Islet of Langerhans (tissue), 1 donor: Measurements from ENCODE around the gene COPG2.
"Not testable (repeated sequence)": the region's sequence is repeated elsewhere in the genome, so short reads cannot be mapped to it uniquely, and the experiment has no call there.

Experiments used
- FAIRE-seq: peaks from one replicate; lab custom pipeline; 2011; peaks lifted over from hg19 to GRCh38; lab: Jason Lieb, UNC

Gene COPG2

DNA sequence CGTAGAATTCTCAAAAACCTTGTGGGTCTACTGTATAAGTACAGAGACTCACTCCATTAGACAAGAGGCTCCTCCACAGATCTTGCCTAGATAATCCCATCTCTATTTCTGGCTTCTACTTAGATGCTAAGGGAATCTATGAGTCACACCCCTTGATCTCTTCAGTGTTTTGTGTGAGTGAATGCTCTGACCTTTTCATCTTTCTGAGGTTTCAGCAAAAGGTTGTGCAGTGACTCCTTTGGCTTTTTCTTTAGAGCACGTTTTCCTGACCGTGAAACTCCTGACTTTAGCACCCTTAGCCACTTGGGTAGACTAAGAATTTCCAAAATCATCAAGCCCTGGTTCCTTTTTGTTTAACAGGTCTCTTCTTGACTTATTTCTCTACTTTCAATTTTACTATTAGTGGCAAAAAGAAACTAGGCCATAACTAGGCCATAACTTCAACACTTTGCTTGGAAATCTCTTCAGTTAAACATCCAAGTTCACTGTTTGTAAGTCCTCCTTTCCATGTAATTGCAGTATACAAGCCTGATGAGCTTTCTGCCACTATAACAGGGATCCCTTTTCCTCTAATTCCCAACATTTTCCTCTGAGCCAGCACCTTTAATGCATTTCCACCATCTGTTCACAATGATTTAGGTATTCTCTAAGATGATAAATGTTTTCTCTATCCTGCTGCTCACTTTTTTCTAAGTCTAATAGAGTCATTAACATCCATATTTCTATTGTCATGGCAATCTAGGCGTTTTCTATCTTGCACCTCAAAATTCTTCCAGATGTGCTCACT lies 19.4 kb downstream of the COPG2 start:
- peak; percentile 90 for FAIRE-seq

DNA sequence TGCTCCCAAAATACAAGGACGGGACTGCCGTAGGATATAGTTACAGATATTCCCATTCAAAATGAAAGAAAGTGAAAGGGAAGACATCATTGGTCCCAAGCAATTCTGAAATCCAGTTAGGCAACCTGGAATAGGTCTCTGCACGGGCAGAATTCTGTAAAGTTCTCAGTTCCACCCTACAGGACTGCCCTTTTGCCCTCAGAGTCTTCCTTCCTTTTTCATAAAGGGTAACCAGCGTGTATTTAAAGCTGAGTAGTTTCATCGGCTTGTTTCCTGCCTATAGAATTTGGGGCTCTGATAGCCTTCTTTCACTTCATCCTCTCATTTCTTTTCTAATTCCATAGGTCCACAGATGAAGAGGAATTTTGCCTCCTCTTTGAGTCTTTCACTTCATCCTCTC lies 20.0 kb downstream of the COPG2 start:
- no peak for FAIRE-seq

DNA sequence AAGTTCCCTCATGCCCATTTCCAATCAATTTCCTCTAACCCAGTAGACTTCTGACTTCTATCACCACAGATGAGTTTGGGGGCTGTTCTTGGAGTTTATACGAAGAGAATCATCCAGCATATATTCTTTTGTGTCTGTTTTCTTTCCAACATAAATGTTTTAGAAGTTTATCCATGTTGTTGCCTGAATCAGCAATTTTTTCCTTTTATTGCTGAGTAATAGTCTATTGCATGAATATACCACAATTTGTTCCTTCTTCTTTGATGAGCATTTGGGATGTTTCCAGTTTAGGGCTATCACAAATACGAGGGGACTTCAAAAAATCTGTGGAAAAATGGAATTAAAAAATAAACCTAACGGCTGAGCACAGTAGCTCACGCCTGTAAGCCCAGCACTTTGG lies 26.2 kb downstream of the COPG2 start:
- FAIRE-seq = no peak

DNA sequence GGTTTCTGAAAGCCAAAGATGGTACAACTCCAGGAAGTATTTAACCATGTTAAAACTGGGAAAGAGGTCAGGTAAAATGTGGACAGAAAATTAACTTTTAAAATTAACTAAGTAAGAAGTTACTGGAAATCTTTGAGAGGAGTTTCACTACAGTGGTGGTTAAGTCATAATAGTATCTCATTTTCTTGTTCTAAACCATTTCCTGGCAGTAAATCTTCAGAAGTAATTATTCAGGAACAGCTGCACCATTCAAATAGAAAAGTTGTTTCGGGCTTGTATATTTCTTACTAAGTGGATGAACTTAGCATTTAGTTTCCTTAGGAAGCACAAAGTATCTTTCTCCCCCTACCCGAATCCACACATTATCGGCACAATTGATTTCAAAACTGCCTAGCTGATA lies 27.1 kb downstream of the COPG2 start:
- no peak for FAIRE-seq

DNA sequence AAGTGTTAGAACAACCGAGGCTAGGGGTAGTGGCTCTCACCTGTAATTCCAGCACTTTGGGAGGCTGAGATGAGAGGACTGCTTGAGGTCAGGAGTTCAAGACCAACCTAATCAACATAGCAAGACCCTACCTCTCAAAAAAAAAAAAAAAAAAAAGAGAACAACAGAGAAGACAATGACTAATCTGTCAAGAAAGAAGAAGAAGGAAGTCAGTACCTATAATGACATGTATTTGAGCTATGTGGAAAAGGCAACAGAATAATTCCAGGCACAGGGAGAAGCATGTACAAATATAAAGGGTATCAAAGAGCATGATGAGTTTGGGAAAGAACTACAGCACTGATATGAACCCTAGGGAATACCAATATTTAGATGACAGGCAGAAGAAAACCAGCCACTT lies 27.5 kb downstream of the COPG2 start:
- FAIRE-seq = peak; percentile 36

DNA sequence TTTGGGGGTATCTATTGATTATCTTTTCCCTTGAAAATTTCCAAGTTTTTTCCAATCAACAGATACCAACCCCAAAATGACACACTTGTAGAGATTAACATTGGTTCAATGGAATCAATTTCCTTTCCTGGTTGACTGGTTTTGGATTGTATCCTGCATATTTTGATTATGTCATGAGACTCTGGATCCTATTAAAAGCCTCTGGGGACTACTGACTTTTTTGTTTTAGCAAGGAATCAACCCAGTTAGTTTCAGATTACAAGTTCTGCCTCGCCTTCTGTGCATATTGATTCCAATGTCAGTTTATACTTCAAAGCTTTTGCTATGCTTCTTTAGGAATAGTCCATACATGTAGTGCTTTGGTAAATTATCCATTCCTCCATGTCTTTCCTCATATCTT lies 29.2 kb downstream of the COPG2 start:
- no peak for FAIRE-seq

DNA sequence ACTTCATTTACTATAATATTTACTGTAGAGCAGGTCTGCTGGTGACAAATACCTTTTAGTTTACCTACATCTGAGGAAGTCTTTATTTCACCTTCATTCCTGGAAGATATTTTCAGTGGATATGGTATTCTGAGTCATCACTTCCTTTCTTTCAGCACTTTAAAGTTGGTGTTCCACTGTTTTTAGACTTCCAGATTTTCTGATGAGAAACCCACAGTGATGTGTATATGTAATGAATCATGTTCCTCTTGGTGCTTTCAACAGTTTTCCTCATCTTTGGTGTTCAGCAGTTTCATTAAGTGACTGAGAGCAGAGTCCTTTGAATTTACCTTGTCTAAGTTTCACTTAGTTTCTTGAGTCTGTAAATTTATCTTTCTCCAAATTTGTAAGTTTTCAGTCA lies 36.4 kb downstream of the COPG2 start:
- no peak for FAIRE-seq

DNA sequence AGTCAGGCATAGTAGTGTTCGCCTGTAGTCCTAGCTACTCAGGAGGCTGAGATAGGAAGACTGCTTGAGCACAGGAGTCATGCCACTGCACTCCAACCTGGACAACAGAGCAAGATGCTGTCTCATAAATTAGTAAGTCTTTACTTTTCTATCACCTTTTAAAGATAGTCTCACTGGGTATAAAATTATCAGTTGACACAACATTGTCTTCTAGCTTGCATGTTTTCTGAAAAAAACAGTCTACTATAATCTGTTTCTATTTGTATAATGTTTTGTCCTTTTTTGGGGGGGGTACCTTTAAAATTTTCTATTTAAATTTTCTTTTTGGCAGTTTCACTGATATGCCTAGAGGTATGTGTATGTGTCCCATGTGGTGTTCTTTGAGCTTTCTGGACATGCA lies 39.6 kb downstream of the COPG2 start:
- FAIRE-seq = no peak

DNA sequence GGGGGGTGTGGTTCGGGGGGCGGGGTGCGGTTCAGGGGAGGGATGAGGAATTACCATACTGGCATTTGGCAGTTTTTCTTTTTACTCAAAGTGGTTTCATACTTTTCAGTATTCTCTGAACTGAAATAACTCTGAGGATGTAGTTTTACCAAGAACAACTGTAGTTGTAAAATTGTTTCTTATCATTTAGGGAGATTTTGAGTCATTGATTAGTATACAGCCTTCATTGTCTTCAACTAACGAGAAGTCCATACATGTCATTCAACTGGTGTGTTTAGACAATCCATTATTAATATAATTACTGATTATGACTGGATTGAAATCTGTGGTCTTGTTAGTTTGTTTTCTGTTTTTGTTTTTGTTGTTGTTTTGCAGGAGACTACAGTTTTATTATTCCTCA lies 40.8 kb downstream of the COPG2 start:
- no peak for FAIRE-seq

DNA sequence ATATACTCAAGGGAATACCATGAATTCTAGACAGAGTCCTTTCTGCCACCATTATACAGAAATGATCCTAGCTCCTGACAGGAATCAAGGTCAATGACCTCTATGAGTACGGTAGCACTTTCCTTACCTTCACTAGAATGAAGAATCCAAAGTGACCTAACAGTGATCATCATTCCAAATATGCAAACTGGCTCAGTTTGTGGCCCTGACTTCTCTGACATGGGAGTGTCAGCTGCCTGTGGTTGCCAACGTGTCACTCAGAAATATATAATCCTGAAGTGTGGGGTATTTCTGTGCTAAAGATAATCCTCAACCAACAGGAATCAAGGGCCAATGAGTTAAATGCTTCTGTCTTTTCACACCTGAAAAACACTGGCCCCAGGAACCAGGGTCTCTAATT lies 45.7 kb downstream of the COPG2 start:
- no peak for FAIRE-seq

DNA sequence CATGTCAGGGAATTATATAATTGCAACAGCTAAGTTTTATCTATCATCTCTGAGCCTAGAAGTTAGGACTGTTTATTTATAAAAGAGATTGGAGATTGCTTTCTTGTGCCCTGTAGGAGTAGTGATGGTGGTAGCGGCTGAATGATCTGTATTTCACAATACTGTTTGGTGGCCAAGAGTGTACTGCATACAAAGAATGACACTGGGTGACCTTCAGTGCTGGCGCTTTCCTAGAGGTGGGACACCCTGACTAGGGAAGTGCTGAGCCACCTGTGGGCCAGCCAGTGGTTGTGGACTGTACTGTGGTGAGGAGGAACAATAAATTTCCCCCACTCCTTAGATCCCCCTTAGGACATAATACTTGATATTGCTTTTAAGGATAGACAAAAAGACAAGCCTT lies 53.0 kb downstream of the COPG2 start:
- FAIRE-seq = no peak

DNA sequence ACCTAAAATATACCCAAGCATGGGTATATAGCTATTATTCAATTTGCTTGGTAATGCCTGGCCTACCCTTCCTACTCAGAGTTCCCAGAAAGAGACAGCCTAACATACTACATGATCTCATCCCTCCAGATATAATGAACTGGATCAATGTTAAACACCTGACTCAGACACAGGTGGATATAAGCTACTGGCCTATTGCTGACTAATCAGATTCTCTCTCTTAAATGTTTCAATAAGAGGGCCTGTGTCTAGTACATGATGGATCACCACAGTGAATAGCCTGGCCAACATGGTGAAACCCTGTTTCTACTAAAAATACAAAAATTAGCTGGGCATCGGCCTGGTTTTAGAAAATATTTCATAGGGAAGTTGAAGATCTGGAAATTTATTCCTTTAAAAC lies 54.1 kb downstream of the COPG2 start:
- FAIRE-seq = no peak

DNA sequence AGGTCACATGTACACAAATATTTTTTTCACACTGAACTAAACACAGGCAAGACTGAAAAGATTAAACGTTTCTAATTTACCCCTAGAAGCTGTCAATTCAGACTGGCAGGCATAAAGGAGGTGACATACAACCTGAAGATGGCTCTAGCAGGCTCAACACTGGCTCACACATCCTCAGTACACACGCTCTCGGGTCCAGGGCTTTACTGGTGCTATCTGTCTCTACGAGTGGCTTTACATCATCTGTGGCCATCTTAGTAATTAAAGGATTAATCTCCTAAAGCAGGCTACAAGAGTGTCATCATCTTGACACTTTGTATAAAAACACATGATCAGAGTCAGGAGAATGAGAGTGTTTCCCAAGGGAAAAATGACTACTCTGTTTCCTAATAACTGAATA lies 57.3 kb downstream of the COPG2 start:
- FAIRE-seq = no peak

DNA sequence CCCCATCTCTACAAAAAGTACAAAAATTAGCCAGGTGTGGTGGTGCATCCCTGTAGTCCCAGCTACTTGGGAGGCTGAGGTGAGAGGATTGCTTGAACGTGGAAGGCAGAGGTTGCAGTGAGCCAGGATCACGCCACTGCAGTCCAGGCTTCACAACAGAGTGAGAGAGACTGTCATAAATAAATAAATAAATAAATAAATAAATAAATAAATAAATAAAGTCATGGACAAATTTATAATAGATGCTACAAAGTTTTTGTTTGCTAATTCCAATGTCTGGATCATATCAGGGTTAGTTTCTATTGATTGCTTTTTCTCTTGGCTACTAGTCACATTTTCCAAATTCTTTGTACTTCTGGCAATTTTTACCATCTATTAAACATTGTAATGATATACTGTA lies 61.5 kb downstream of the COPG2 start:
- FAIRE-seq = not testable (repeated sequence)

DNA sequence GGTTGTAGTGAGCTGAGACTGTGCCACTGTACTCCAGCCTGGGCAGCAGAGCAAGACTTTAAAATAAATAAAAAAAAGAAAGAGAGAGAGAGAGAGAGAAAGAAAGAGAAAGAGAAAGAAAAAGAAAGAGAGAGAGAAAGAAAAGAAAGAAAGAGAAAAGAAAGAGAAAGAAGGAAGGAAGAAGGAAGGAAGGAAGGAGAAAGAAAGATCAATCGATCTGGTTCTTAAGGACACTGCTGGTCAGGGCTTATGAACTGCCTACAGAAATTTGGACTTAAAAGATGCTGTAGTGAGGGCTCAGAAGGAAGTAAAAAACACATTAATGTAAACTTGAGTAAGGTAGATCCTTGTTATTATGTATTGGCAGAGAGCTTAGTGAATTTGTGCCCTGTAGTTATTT lies 62.4 kb downstream of the COPG2 start:
- no peak for FAIRE-seq

DNA sequence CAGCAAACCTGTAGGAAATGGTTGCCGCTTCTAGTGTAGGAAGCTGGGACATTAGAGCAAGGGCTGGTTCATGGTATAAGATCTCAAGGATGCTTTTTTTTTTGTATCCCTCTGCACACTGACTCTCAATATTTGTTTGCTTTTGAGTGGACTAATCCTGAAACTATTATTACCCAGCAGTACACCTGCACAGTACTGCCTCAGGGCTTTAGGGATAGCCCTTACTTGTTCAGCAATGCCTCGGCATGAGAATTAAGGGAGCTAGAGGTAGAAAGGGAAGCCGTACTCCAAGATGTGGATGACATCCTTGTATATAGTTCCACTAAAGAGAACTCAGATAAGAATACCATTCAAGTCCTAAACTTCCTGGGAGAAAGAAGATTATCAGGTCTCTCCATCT lies 70.5 kb downstream of the COPG2 start:
- no peak for FAIRE-seq

DNA sequence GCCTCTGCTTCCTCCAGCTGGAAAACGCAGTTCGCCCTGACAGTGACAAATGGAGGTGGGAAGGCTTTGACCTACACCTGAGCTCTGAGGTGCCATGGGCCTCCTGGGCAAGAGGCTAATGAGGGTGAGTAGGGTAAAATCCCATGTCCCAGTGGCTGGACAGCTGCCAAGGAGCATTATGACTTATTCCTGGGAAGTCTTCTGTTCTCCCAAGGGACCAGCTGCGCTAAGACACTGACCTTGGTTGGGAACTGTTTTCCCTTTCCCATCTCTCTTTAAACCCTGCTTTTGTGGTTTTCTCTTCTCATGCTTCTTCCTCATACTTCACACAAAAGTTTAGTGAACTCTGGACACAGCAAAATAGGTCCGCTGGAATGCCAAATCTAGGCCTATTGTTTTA lies 72.6 kb downstream of the COPG2 start:
- no peak for FAIRE-seq

DNA sequence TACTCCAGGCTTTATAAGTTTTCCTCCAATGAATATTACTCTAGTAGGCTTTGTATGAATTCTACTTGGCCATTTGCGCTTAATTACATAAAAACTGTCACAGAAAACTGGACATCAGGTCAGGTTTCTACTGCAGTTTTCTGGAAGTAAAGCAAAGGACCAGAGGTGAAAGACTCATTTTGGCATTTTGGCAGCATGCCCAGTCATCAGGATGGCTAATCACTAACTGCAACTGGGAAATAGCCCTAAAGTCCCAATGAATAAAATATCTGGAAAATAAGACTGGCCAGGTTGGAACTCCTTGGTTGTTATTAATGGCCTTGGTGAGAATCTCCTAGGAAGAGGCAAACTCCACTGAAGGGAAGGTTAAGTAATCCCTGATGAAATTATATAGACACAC lies 75.5 kb downstream of the COPG2 start:
- FAIRE-seq = no peak

DNA sequence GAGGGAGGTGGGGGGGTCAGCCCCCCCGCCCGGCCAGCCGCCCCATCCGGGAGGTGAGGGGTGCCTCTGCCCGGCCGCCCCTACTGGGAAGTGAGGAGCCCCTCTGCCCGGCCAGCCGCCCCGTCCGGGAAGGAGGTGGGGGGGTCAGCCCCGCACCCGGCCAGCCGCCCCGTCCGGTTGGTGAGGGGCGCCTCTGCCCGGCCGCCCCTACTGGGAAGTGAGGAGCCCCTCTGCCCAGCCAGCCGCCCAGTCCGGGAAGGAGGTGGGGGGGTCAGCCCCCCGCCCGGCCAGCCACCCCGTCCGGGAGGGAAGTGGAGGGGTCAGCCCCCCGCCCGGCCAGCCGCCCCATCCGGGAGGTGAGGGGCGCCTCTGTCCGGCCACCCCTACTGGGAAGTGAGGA lies 77.1 kb downstream of the COPG2 start:
- FAIRE-seq = not testable (repeated sequence)

DNA sequence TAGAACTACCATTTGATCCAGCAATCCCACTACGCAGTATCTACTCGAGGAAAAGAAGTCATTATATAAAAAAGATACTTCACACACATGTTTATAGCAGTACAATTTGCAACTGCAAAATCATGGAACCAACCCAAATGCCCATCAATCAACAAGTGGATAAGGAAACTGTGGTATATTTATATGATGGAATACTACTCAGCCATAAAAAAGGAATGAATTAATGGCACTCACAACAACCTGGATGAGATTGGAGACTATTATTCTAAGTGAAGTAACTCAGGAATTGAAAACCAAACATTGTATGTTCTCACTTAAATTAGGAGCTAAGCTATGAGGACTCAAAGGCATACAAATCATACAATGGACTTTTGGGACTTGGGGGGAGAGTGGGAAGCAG lies 82.6 kb downstream of the COPG2 start:
- FAIRE-seq = not testable (repeated sequence)

DNA sequence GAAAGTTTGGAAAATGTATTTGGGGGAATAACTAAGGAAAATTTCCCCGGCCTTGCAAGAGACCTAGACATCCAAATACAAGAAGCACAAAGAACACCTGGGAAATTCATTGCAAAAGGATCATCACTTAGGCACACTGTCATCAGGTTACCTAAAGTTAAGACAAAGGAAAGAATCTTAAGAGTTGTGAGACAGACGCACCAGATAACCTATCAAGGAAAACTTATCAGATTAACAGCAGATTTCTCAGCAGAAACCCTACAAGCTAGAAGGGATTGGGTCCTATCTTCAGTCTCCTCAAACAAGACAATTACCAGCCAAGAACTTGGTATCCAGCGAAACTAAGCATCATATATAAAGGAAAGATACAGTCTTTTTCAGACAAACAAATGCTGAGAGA lies 93.4 kb downstream of the COPG2 start:
- FAIRE-seq = not testable (repeated sequence)

DNA sequence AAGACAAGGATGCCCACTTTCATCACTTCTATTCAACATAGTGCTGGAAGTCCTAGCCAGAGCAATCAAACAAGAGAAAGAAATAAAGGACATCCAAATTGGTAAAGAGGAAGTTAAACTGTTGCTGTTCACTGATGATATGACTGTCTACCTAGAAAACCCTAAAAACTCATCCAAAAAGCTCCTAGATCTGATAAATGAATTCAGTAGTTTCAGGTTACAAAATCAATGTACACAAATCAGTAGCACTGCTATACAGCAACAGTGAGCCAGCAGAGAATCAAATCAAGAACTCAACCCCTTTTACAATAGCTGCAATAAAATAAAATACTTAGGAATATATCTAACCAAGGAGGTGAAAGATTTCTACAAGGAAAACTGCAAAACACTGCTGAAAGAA lies 98.4 kb downstream of the COPG2 start:
- FAIRE-seq = not testable (repeated sequence)

DNA sequence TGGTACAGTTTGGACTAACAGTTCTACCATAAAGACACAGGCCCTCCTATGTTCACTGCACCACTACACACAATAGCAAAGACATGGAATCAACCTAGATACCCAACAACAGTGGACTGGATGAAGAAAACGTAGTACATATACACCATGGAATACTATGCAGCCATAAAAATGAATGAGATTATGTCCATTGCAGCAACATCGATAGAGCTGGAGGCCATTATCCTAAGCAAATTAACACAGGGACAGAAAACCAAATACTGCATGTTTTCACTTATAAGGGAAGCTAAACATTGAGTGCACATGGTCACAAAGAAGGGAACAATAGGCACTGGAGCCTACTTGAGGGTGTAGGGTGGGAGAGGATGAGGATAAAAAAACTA lies 101.7 kb downstream of the COPG2 start:
- FAIRE-seq = no peak

DNA sequence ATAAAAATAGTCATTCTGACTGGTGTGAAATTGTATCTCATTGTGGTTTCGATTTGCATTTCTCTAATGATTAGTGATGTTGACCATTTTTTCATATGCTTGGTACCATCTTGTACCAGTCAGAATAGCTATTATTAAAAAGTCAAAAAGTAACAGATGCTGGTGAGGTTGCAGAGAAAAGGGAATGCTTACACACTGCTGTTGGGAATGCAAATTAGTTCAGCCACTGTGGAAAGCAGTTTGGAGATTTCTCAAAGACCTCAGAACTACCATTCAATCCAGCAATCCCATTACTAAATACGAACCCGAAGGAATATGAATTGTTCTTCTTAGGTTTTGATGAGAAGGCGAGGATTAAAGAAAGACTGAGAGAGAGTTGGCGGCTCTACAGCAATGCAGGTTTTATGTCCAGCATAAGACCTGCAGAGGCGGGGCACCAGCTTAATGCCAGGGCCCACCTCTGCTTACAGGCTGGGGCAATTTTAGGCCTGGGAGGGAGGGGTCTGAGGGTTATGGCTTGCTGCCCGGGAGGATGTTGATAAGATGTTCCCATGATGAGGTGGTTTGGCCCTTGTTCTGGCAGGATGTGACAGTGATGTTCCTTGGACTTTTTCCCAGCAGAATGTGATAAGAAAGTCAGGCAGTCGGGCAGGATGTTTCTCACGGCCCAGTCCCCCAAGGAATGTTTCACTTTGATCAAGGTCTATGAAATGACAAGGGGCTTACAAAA lies 102.2 kb downstream of the COPG2 start:
- no peak for FAIRE-seq
